SK-N-SH (cell line): ENCODE data around the gene COL15A1. TPM values are rescaled to one million over a fixed set of nuclear protein-coding genes. Genes with fewer than 3 reads are reported as not detected.

ENCODE experiments used
- CTCF ChIA-PET: fragments of 300-600, 350-600 bp; formaldehyde crosslinking; extraction: SDS; loops from one replicate; lab custom pipeline; 2021; lab: Yijun Ruan, JAX
- POLR2A ChIA-PET: fragments of 350-600 bp; sonication (Branson Sonifier 250); formaldehyde crosslinking; extraction: SDS; loops from one replicate; lab custom pipeline; 2020; ENCODE audit warnings: antibody characterized with exemption, inconsistent platforms; lab: Yijun Ruan, JAX
- DNase-seq: peaks from one replicate; pipeline ENCODE4 v3.0.0; 2012
- H2AFZ ChIP-seq: fragments of 200-600 bp; sonication (generic); 2 replicates; pipeline ENCODE4 v1.8.1; 2016; ENCODE audit warnings: antibody characterized with exemption, mild to moderate bottlenecking, low read depth
- H3F3A ChIP-seq: fragments of 200-600 bp; sonication (generic); replicated peaks from 2 replicates; pipeline ENCODE3; 2016; ENCODE audit warnings: antibody characterized with exemption, mild to moderate bottlenecking; ENCODE audit not compliant: insufficient read depth
- H3K27ac ChIP-seq, 2 experiments: fragments of 200-500 bp in 1 of 2; fragments of 200-600 bp in 1 of 2; sonication (Bioruptor generic) in 1 of 2; sonication (generic), shearing (Covaris generic) in 1 of 2; 2 replicates each; pipeline versions ENCODE4 v1.5.1 to v1.6.1; 2014 to 2016; ENCODE audit warnings: low read depth in 2 of 2, inconsistent platforms in 1 of 2, low read length in 1 of 2, mild to moderate bottlenecking in 1 of 2, mixed read lengths in 1 of 2
- H3K27me3 ChIP-seq: fragments of 200-600 bp; sonication (generic), shearing (Covaris generic); 2 replicates; pipeline ENCODE4 v1.6.1; 2016; ENCODE audit warnings: mixed run types; ENCODE audit not compliant: insufficient read depth
- H3K36me3 ChIP-seq, 2 experiments: fragments of 200-500 bp in 1 of 2; fragments of 200-600 bp in 1 of 2; sonication (Bioruptor generic) in 1 of 2; sonication (generic) in 1 of 2; replicated peaks in 1 of 2; 2 replicates each; pipeline versions ENCODE3 to v1.5.1; 2014 to 2016; ENCODE audit warnings: low read length in 1 of 2, mild to moderate bottlenecking in 1 of 2; ENCODE audit not compliant: insufficient read depth in 2 of 2, control insufficient read depth in 1 of 2
- H3K4me1 ChIP-seq, 2 experiments: fragments of 200-500 bp in 1 of 2; fragments of 200-600 bp in 1 of 2; sonication (Bioruptor generic) in 1 of 2; sonication (generic), shearing (Covaris generic) in 1 of 2; 2 replicates each; pipeline versions ENCODE4 v1.5.1 to v1.6.1; 2014 to 2016; ENCODE audit warnings: low read depth in 1 of 2, low read length in 1 of 2, mixed run types in 1 of 2; ENCODE audit not compliant: insufficient read depth in 2 of 2, control insufficient read depth in 1 of 2
- H3K4me2 ChIP-seq: fragments of 200-600 bp; sonication (generic), shearing (Covaris generic); 2 replicates; pipeline ENCODE4 v1.6.1; 2017; ENCODE audit warnings: mixed run types
- H3K4me3 ChIP-seq, 2 experiments: fragments of 200-500 bp in 1 of 2; fragments of 200-600 bp in 1 of 2; sonication (Bioruptor generic) in 1 of 2; sonication (generic), shearing (Covaris generic) in 1 of 2; 2 replicates each; pipeline versions ENCODE4 v1.5.1 to v1.8.1; 2014 to 2016; ENCODE audit warnings: low read depth in 2 of 2, inconsistent platforms in 1 of 2, low read length in 1 of 2, mild to moderate bottlenecking in 1 of 2, mixed read lengths in 1 of 2, moderate library complexity in 1 of 2
- H3K79me2 ChIP-seq: fragments of 200-600 bp; sonication (generic); 2 replicates; pipeline ENCODE4 v1.8.1; 2017; ENCODE audit warnings: mild to moderate bottlenecking; ENCODE audit not compliant: insufficient read depth
- H3K9ac ChIP-seq: fragments of 200-600 bp; sonication (generic); 2 replicates; pipeline ENCODE4 v1.6.1; 2017; ENCODE audit warnings: mixed run types
- H3K9me2 ChIP-seq: fragments of 200-600 bp; sonication (generic); 2 replicates; pipeline ENCODE4 v1.6.1; 2017; ENCODE audit warnings: mixed run types
- H3K9me3 ChIP-seq: fragments of 200-600 bp; sonication (generic); 2 replicates; pipeline ENCODE4 v1.6.1; 2017; ENCODE audit warnings: mixed run types, mild to moderate bottlenecking, moderate library complexity
- H4K20me1 ChIP-seq: fragments of 200-600 bp; sonication (generic); 2 replicates; pipeline ENCODE4 v1.6.1; 2017; ENCODE audit warnings: mild to moderate bottlenecking, mixed run types; ENCODE audit not compliant: insufficient read depth
- ELF1 ChIP-seq: IDR thresholded peaks from 2 replicates; pipeline ENCODE4 v1.4.0; 2012
- EZH2phosphoT487 ChIP-seq: fragments of 200-600 bp; sonication (generic); IDR thresholded peaks from 2 replicates; pipeline ENCODE4 v1.6.1; 2017; ENCODE audit warnings: low read depth, mixed run types, mild to moderate bottlenecking, antibody characterized with exemption, moderate library complexity, borderline replicate concordance
- FOXJ3 ChIP-seq: sonication (generic); formaldehyde crosslinking; IDR thresholded peaks from 2 replicates; pipeline ENCODE4 v1.5.1; 2020; ENCODE audit warnings: mild to moderate bottlenecking, missing genetic modification reagents
- FOXM1 ChIP-seq: IDR thresholded peaks from 2 replicates; pipeline ENCODE4 v1.4.0; 2012; ENCODE audit warnings: low read depth, mild to moderate bottlenecking
- PBX3 ChIP-seq: IDR thresholded peaks from 2 replicates; pipeline ENCODE4; 2012
- RCOR1 ChIP-seq: fragments of 150-350 bp; IDR thresholded peaks from 2 replicates; pipeline ENCODE4 v1.6.1; 2017; ENCODE audit warnings: antibody characterized with exemption, low read length
- REST ChIP-seq: IDR thresholded peaks from 2 replicates; pipeline ENCODE4 v1.6.1; 2012; ENCODE audit warnings: mild to moderate bottlenecking, low read depth, low read length, moderate library complexity
- TEAD4 ChIP-seq: IDR thresholded peaks from 2 replicates; pipeline ENCODE4 v1.4.0; 2012; ENCODE audit warnings: mild to moderate bottlenecking, borderline replicate concordance; ENCODE audit not compliant: insufficient read depth
- WGBS: methylation state at CpG from one replicate; pipeline ENCODE4 v1.1.6; 2017; ENCODE audit warnings: low lambda C conversion rate; 5-methylcytosine and 5-hydroxymethylcytosine counted together
- polyA plus RNA-seq, 3 experiments: library from polyadenylated mRNA; depleted of rRNA; stranded (reverse); fragments of >200 nt; gene quantifications; 2 replicates each; pipeline ENCODE4 v1.2.3, GENCODE V29; 2012

COL15A1 gene
- polyA plus RNA-seq, 1 of the 3 experiments (the other 2 are of a cell fraction): 0.84 TPM

GRCh38 chr9:99054581-99054980, 110.9 kb downstream of the COL15A1 start:
- H3K4me2 ChIP-seq: no peak overlapping the region
- POLR2A ChIA-PET: no interaction called here

GRCh38 chr9:99055384-99055783, 111.7 kb downstream of the COL15A1 start:
- H3K9me3 ChIP-seq: no peaks in the 10 kb centered on the region
- H3K9ac ChIP-seq: no peak overlapping the region
- no peak for TF ChIP-seq FOXJ3 (CRISPR knock-in tag)
- TF ChIP-seq PBX3: 0 out of 2 replicates have a peak, but pooled peaks have one; percentile 26
- H2AFZ ChIP-seq: no peak overlapping the region
- H3K4me2 ChIP-seq: no peak overlapping the region
- no peaks in the 10 kb centered on the region for H3K36me3 ChIP-seq
- ChIA-PET CTCF (interaction anchor here (0.8 kb wide), 1 partner anchor 264 kb away, joined by 3 read pairs; no protein-coding TSS in a partner anchor), POLR2A (no interaction called here)
- no peaks in the 10 kb centered on the region for H3F3A ChIP-seq
- H4K20me1 ChIP-seq: no peaks in the 10 kb centered on the region
- 75% methylated on average over 1 of the region's 1 CpG for WGBS
- no peak overlapping the region for H3K4me3 ChIP-seq
- no peaks in the 10 kb centered on the region for H3K9me2 ChIP-seq
- no peaks in the 10 kb centered on the region for H3K79me2 ChIP-seq
- no peak overlapping the region for H3K27ac ChIP-seq
- no peaks in the 10 kb centered on the region for H3K27me3 ChIP-seq
- 0 out of 4 replicates have a peak, but pooled peaks cover 0 to 4% of the 10 kb centered on the region in 2 experiments for H3K4me1 ChIP-seq
- DNase-seq: no peak

More at GRCh38 chr9:99054581-99054980, 110.9 kb downstream of the COL15A1 start:
- Histone ChIP-seq H3K36me3 (no peaks in the 10 kb centered on the region), H3K27me3 (no peaks in the 10 kb centered on the region), H3K4me3 (no peak overlapping the region), H3K27ac (no peak overlapping the region), H3K79me2 (no peaks in the 10 kb centered on the region), H2AFZ (no peak overlapping the region), H3K9me3 (no peaks in the 10 kb centered on the region), H3F3A (no peaks in the 10 kb centered on the region), H3K9ac (no peak overlapping the region), H3K9me2 (no peaks in the 10 kb centered on the region), H3K4me1 (0 out of 4 replicates have a peak, but pooled peaks cover 0 to 4% of the 10 kb centered on the region in 2 experiments), H4K20me1 (no peaks in the 10 kb centered on the region)
- CTCF ChIA-PET: interaction anchor here (0.8 to 1.0 kb wide), 2 partner anchors 11 to 263 kb away, joined by 3 read pairs; no protein-coding TSS in a partner anchor
- DNase-seq: no peak
- 70% methylated on average over 2 of the region's 2 CpGs for WGBS
- TF ChIP-seq TEAD4: no peak
- TF ChIP-seq REST: no peak
- TF ChIP-seq RCOR1: no peak
- no peak for TF ChIP-seq EZH2phosphoT487
- TF ChIP-seq ELF1: no peak
- TF ChIP-seq FOXM1: no peak
